Activated T-cell treated with anti-CD3 and anti-CD28 coated beads, Interleukin-2, amount 50 U/mL, for 72 hours (primary cell): Measurements from ENCODE around the gene RERE. TPM values are rescaled to one million over a fixed set of nuclear protein-coding genes. Genes with fewer than 3 reads are reported as not detected.

Source experiments
- ATAC-seq, 2 donors: fragments of 150-1000 bp; cut with Tn5 transposase; replicated peaks in 1 of 2; 2 replicates each; pipeline ENCODE4 v1.10.0; 2021; ENCODE audit warnings: moderate library complexity in 2 of 2, mild to moderate bottlenecking in 1 of 2
- DNase-seq, 2 donors: peaks; one replicate each; pipeline ENCODE4 v3.0.0; 2021 to 2022; ENCODE audit warnings: mixed read lengths in 1 of 2
- H3K27ac Mint-ChIP-seq: one replicate; pipeline ENCODE4 v1.8.0; 2022; ENCODE audit warnings: mild to moderate bottlenecking, moderate library complexity, mixed read lengths
- H3K27me3 Mint-ChIP-seq: one replicate; pipeline ENCODE4 v1.8.0; 2022; ENCODE audit warnings: low read depth, mixed read lengths
- H3K36me3 Mint-ChIP-seq, 2 donors: one replicate each; pipeline ENCODE4 v1.8.0; 2022; ENCODE audit warnings: mixed read lengths in 2 of 2, mild to moderate bottlenecking in 1 of 2; ENCODE audit not compliant: insufficient read depth in 2 of 2
- H3K4me1 Mint-ChIP-seq: one replicate; pipeline ENCODE4 v1.8.0; 2022; ENCODE audit warnings: low read depth, mixed read lengths
- H3K4me3 Mint-ChIP-seq, 2 donors: one replicate each; pipeline ENCODE4 v1.8.0; 2022; ENCODE audit warnings: mild to moderate bottlenecking in 2 of 2, mixed read lengths in 2 of 2, moderate library complexity in 2 of 2
- H3K9me3 Mint-ChIP-seq, 2 donors: one replicate each; pipeline ENCODE4 v1.8.0; 2022; ENCODE audit warnings: mixed read lengths in 2 of 2
- total RNA-seq, 2 donors: library from RNA; stranded (reverse); gene quantifications; one replicate each; pipeline ENCODE4 v1.2.3, GENCODE V29; 2022

Gene RERE
- total RNA-seq, 2 donors from 2014 or later = 98.7 to 105 TPM

DNA sequence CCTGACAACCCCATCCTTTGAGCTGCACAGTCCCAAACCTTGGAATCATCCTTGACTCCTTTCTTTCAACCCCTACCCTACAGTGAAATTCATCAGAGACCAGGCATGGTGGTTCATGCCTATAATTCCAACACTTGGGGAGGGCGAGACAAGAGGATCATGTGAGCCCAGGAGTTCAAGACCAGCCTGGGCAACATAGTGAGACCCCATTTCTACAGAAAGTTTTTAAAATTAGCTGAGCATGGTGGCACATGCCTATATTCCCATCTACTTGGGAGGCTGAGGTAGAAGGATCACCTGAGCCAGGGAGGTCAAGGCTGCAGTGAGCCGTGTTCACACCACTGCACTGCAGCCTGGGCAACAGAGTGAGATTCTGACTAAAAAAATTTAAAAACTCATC lies 34.5 kb downstream of the RERE start:
- Mint-ChIP-seq H3K27ac (no peak overlapping the region), H3K9me3 (no peaks in the 10 kb centered on the region)

DNA sequence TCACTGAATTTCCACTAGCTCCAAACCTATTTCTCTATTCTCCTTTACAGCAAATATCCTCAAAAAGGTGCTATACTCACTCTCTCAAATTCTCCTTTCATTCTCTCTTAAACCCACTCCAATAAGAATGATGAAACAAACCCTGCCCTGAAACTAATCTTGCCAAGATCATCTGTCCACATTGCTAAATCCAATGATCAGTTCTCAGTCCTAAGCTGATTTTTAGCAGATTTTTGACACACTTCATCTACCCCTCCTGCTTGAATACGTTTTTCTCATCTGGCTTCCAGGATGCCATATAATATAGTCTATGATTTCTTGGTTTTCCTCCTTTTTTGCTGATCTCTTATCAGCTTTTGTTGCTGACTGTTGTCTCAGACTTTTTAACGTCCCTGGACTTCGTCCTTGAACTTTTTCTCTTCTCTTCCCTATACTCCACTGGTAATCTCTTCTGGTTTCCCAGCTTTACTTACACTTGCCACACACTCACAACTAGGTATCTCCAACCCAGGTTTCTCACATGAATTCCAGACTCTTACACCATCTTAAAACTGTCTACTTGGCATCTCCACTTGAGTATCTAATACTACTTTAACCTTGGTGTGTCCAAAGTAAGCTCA lies 35.3 kb downstream of the RERE start:
- no peak overlapping the region for H3K4me3 Mint-ChIP-seq
- no peak overlapping the region for H3K27ac Mint-ChIP-seq
- peaks cover 21% of the 10 kb centered on the region for H3K4me1 Mint-ChIP-seq
- ATAC-seq (no peak), DNase-seq (no peak)
- peaks cover 0 to 1% of the 10 kb centered on the region in 2 donors for H3K36me3 Mint-ChIP-seq
- H3K9me3 Mint-ChIP-seq = no peaks in the 10 kb centered on the region
- no peaks in the 10 kb centered on the region for H3K27me3 Mint-ChIP-seq

More for the DNA sequence above, 34.5 kb downstream of the RERE start:
- ATAC-seq (no peak), DNase-seq (no peak)
- H3K4me1 Mint-ChIP-seq = peaks cover 21% of the 10 kb centered on the region
- H3K4me3 Mint-ChIP-seq = no peak overlapping the region
- no peaks in the 10 kb centered on the region for H3K27me3 Mint-ChIP-seq
- H3K36me3 Mint-ChIP-seq = peaks cover 0 to 1% of the 10 kb centered on the region in 2 donors

DNA sequence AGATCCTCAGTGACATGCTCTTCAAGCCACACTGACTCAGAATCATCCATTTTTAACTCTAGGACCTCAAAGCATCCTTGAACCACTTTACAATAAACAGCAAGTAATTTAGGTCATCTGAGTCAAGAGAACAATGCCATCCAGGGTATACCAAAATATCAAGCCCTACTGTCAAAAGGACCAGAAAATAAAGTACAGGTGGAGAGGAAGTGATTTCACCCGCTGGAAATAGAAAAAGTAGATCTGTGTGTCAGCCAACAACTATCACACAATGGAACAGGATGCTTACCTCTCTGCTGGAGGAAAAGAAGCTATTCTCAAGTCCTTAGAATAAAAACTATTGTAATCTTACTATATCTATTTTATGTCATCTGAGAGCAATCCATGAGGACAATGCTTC lies 37.0 kb downstream of the RERE start:
- Mint-ChIP-seq H3K27me3 (no peaks in the 10 kb centered on the region), H3K9me3 (no peaks in the 10 kb centered on the region), H3K4me3 (no peak overlapping the region), H3K36me3 (no peaks in the 10 kb centered on the region), H3K27ac (no peak overlapping the region), H3K4me1 (peaks cover 16% of the 10 kb centered on the region)
- DNase-seq = no peak
- peak in 1 of 2 donors; percentile 25 for ATAC-seq

DNA sequence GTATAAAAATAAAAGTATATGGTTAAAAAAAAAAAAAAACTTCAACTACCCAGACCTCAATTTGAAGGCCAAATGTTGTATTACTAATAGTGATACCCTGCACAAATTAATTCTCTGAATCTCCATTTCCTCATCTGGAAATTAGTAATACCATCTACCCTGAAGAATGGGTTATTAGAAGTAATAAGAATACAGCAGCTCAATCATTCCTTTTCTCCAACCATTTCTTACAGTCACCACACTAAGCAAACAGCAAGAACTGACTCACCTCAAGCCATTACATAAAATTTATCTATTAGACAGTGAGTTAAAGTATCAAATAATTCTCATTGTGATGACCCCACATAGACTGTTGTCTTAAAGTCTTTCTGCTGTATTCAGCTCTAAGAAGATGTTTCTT lies 39.6 kb downstream of the RERE start:
- Mint-ChIP-seq H3K27me3 (no peaks in the 10 kb centered on the region), H3K36me3 (peaks cover 0 to 2% of the 10 kb centered on the region in 2 donors), H3K9me3 (no peaks in the 10 kb centered on the region), H3K4me1 (peaks cover 16% of the 10 kb centered on the region), H3K4me3 (no peak overlapping the region), H3K27ac (no peak overlapping the region)
- ATAC-seq = no peak
- DNase-seq = no peak

DNA sequence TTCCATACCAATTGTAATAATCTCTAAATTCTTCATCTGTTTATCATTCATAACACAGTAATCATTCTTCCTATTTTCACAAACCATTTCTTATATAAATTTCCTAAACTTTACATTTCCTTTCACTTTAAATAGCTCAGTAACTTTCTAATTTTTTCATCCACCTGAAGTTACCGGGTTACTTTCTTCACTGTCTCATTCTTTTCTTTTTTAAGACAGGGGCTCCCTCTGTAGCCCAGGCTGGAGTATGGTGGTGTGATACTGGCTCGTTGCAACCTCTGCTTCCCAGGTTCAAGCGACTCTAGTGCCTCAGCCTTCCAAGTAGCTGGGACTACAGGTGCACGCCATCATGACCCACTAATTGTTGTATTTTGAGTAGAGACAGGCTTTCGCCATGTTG lies 41.3 kb downstream of the RERE start:
- H3K4me3 Mint-ChIP-seq = no peak overlapping the region
- no peak for DNase-seq
- H3K4me1 Mint-ChIP-seq = peaks cover 10% of the 10 kb centered on the region
- no peak for ATAC-seq
- H3K27me3 Mint-ChIP-seq = no peaks in the 10 kb centered on the region
- H3K36me3 Mint-ChIP-seq = peaks cover 0 to 2% of the 10 kb centered on the region in 2 donors
- no peak overlapping the region for H3K27ac Mint-ChIP-seq
- no peaks in the 10 kb centered on the region for H3K9me3 Mint-ChIP-seq

DNA sequence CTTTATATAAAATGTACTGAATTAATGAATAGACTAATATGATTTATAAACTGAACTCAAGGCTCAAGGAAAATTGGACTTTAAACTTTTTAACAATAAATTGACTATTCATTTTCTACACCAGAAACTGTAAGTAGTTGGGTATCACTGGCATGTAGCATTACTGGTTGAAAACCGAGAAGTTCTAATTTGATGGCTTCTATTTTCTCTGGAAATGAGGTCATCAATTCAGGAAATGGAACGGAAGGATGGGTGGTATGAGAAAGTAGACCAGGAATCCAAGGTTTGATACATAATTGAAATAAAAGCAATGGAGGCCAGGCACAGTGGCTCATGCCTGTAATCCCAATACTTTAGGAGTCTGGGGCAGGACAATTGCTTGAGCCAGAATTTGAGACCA lies 50.4 kb downstream of the RERE start:
- H3K36me3 Mint-ChIP-seq = no peaks in the 10 kb centered on the region
- H3K27ac Mint-ChIP-seq = no peak overlapping the region
- ATAC-seq (no peak), DNase-seq (no peak)
- no peaks in the 10 kb centered on the region for H3K9me3 Mint-ChIP-seq
- H3K4me1 Mint-ChIP-seq = peaks cover 28% of the 10 kb centered on the region
- H3K4me3 Mint-ChIP-seq = no peak overlapping the region
- H3K27me3 Mint-ChIP-seq = no peaks in the 10 kb centered on the region

DNA sequence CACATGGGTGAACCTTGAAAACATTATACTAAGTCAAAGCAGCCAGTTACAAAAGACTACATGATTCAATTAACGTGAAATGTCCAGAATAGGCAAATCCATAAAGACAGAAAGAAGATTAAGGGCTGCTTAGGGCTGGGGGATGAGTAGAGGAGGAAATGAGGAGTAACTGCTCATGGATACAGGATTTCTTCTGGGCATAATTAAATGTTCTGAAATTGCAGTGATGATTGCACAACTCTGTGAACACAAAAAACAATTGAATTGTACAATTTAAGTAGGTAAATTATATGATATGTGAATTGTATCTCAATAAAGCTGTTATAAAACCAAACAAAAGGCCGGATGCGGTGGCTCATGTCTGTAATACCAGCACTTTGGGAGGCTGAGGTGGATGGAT lies 52.2 kb downstream of the RERE start:
- Mint-ChIP-seq H3K4me3 (no peak overlapping the region), H3K9me3 (no peaks in the 10 kb centered on the region), H3K27ac (no peak overlapping the region), H3K27me3 (no peaks in the 10 kb centered on the region), H3K36me3 (no peaks in the 10 kb centered on the region), H3K4me1 (peaks cover 29% of the 10 kb centered on the region)
- ATAC-seq (no peak), DNase-seq (no peak)

DNA sequence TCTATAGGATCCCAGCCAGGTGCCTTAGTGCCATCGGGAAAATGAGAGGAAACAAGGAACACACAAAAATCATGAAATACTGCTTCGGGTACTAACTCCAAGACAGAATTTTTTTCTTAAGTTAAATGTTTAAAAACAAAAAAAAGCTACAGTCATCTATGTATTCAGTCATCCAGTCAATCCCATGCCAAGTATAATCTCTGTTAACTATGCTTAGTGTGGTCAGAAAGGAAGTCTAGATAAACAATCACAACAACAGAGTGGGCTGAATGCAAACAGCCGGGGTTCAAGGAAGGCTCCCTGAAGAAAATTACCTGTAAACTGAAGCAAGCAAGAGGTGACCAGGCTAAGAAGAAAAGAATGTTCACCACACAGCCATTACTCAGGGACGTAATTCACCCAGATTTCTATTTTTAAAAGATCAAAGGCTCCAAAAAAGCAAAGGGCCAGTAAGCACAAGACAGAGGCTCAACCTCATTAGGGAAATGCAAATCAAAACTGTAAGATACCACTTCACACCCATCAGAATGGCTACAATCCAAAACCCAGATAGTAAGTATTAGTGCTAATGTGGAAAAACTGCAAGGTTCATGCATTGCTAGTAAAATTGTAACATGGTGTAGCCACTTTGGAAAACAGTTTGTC lies 53.0 kb downstream of the RERE start:
- DNase-seq (no peak), ATAC-seq (no peak)
- Mint-ChIP-seq H3K9me3 (no peaks in the 10 kb centered on the region), H3K27me3 (no peaks in the 10 kb centered on the region), H3K27ac (no peak overlapping the region), H3K36me3 (no peaks in the 10 kb centered on the region), H3K4me1 (peaks cover 29% of the 10 kb centered on the region), H3K4me3 (no peak overlapping the region)

DNA sequence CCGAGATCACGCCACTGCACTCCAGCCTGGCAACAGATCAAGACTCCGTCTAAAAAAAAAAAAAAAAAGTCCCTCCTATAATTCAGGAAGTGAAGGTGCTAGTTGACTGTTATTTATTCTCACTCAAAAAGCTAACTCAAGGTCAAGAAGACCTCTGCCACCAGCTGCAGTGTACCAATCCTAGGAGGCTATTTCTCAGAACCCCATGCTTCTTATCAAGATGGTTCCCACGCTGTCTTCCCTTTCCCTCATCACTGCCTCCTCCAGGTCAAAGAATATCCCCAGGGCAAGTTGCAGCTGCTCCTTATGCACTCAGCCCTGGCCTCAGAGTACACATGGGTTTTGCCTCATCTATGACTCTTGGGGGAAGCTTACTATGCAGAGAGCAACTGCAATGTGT lies 53.6 kb downstream of the RERE start:
- H3K4me3 Mint-ChIP-seq = no peak overlapping the region
- no peak for DNase-seq
- H3K27ac Mint-ChIP-seq = no peak overlapping the region
- no peak for ATAC-seq
- no peaks in the 10 kb centered on the region for H3K27me3 Mint-ChIP-seq
- H3K9me3 Mint-ChIP-seq = no peaks in the 10 kb centered on the region
- H3K36me3 Mint-ChIP-seq = no peaks in the 10 kb centered on the region
- peaks cover 29% of the 10 kb centered on the region for H3K4me1 Mint-ChIP-seq

DNA sequence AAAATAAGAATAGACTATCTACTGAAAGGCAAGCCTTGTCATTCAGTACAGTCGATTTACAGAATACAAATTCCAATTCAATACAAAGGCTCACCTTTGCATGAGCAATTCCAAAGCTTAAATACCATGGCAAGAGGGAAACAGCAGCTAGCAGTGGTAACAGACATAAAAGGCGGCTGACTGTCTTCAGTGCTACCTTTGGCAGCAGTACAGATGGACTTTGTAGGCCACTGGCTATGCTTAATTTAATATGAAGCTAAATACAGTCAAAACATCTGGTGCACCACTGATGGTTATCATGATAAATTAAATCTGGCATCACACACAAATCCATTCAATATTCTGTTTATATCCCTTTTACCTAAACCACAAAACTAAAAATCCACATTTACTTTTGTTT lies 62.4 kb downstream of the RERE start:
- Mint-ChIP-seq H3K4me1 (peaks cover 43% of the 10 kb centered on the region), H3K27ac (peak overlapping the region; percentile 54), H3K9me3 (no peaks in the 10 kb centered on the region), H3K4me3 (no peak overlapping the region), H3K36me3 (no peaks in the 10 kb centered on the region), H3K27me3 (no peaks in the 10 kb centered on the region)
- DNase-seq (no peak), ATAC-seq (no peak)

DNA sequence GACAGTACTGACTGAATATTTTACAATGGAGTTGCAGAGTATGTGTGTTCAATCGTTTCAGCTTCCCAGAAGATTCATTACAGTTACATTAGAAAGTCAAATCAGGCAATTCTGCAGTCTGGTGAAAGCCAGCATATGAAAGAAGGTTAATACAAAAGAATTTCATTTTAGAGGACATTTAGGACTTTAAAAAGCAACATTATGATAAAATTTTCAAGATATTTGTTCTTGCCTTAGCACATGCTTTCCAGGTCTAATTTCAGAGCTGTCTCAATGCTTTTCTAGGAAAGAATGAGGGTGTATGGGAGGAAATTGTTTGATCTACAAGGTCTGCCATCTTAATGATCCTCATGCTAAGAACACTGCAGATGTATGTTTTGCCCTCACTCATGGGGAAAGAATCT lies 63.2 kb downstream of the RERE start:
- H3K36me3 Mint-ChIP-seq = no peaks in the 10 kb centered on the region
- no peak for DNase-seq
- no peaks in the 10 kb centered on the region for H3K9me3 Mint-ChIP-seq
- no peak overlapping the region for H3K27ac Mint-ChIP-seq
- no peak for ATAC-seq
- no peaks in the 10 kb centered on the region for H3K27me3 Mint-ChIP-seq
- H3K4me1 Mint-ChIP-seq = peaks cover 43% of the 10 kb centered on the region
- no peak overlapping the region for H3K4me3 Mint-ChIP-seq

DNA sequence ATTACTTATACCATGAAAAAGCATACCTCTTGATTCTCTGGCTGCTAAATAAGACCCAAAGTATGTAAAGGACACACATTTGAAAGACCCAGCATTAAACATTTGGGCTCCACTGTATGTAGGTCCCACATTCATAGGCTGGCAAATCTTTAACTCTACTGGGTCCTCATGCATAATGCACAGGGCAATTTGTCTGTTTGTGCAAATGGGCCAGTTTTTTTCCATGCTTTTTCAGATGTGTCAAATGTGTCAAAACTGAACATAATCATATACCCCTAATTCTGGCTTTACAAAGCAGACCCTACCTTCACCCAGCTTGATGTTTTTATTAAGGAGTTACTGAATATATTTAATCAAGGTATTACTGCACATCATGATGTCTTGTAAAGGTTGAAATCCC lies 63.7 kb downstream of the RERE start:
- no peaks in the 10 kb centered on the region for H3K9me3 Mint-ChIP-seq
- no peaks in the 10 kb centered on the region for H3K27me3 Mint-ChIP-seq
- H3K4me3 Mint-ChIP-seq = no peak overlapping the region
- peaks cover 43% of the 10 kb centered on the region for H3K4me1 Mint-ChIP-seq
- DNase-seq (no peak), ATAC-seq (no peak)
- no peaks in the 10 kb centered on the region for H3K36me3 Mint-ChIP-seq
- no peak overlapping the region for H3K27ac Mint-ChIP-seq

DNA sequence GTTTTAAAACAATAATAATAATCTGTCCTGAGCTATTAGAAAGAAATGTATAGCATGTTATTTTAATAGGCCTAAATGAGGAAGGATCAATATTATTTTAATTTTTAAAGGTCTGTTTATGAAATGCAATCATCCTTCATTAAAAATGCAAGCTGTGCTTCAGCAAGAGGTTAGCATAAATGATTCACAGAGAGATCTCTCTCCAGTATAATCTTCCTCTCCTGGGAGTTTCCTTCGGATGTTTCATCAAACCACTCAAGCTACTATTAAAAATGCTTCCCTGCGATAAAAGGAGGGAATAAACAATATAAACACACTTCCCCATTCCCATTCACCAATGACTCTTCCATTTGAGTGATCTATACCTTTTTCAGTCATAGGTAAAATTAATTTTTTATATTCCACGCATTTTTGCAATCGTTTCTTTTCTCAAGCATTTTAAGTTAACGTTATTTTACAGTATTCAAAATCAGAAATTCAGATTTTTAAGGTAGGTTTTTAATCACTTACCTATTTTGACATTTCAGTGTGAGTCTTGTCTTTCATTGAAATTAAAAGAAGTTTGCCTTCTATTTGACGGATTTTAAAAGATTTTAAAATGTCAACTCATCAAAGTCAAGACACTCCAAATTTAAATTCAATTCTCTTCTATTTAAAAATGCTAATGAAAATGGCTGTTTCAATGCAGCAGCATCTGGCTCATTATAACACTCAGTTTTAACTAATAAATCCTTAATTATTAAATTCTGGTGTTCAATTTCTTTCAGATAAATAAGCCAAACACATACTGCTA lies 64.3 kb downstream of the RERE start:
- no peak for DNase-seq
- no peak overlapping the region for H3K27ac Mint-ChIP-seq
- H3K4me3 Mint-ChIP-seq = peak overlapping the region; percentile 9 to 22
- peaks cover 43% of the 10 kb centered on the region for H3K4me1 Mint-ChIP-seq
- ATAC-seq = no peak
- no peaks in the 10 kb centered on the region for H3K36me3 Mint-ChIP-seq
- no peaks in the 10 kb centered on the region for H3K9me3 Mint-ChIP-seq
- no peaks in the 10 kb centered on the region for H3K27me3 Mint-ChIP-seq
